COLO668 (cell line): Measurements from ENCODE around the gene GALNT3.
A peak's percentile ranks its signal among the peaks of the same experiment; 100 is the strongest.

ENCODE experiments used
- DNase-seq: peaks from one replicate; lab custom pipeline; 2025; ENCODE audit not compliant: unreplicated experiment; lab: John Stamatoyannopoulos, UW

GALNT3 gene

DNA sequence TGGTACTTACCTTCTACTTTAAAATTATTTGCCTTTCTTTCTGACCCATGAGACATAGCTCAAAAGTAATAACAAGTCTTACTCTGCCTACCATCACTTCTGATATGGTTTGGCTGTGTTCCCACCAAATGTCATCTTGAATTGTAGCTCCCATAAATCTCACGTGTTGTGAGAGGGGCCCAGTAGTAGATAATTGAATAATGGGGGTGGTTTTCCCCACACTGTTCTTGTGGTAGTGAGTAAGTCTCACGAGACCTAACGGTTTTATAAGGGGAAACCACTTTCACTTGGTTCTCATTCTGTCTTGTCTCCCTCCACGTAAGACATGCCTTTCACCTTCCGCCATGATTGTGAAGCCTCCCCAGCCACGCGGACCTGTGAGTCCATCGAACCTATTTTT, 47.5 kb downstream of the GALNT3 start:
- DNase-seq = no peak

DNA sequence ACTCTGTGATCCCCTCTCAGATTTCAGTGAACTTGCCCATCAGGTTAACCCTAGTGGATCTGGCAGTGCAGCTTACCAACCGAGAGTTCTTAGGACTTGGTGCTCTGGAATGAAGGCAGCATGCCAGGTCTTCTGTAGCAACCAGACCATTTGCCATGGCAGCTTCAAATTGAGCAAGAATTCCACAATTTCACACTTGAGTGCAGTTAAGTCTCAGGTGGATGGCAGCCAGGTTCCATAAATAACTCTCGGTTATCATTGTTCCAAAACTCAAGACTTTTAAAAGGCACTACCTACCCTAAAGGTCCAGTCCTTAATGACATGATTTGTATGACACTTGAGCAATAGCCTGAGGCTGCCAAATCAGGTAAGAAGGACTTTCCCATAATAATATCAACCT, 48.1 kb downstream of the GALNT3 start:
- DNase-seq = no peak

DNA sequence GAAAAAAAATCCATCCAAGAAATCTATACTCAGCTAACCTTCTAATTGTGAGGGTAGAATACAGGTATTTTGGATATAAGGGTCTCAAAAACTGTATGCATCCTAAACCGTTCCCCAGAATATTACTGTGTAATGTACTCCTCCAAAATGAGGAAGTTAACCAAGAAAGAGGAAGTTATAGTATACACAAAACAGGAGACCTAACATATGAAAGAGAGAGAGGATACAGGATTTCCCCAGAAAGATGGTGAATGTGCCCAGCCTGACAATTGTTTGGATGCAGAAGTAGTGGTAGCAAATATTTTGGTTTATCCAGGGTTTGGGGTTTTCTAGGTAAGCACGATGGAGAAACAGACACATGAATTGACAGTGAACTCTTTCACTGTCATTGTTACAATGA, 50.6 kb downstream of the GALNT3 start:
- no peak for DNase-seq

DNA sequence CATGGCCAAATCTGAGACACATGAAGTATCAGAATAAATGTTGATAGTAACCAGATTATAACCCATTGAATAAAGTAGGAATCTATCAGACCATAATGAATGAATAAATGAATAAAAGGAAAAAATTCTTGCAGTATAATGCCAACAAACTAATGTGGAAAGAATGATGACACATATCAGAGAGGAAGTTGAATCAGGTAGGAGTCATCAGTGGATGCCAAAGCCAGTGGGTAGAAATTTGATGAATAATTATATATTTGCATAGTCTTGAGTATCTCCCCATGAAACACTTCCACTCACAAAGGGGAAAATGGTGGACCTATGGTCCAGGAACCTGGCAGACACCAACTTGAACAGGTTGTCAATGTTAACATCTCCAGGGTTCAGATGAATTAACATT, 68.6 kb downstream of the GALNT3 start:
- DNase-seq = no peak

DNA sequence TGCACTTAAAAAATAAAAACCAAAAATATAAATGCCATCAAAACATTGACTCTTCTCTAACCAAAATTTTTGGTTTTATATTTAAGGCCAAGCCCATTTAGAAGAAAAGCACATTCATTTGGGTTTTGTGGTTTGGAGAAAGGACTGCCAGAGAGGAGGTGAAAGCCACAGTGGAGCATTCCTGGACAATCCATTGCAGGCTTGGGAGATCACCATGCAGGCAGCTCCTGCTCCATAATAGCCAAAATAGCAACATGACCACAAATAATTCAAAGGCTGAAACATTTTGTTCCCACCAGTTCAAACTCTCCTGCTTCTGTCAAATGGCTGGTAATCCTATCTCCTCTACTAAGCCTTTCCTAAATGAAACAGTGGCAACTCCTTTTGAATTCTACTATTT, 73.5 kb downstream of the GALNT3 start:
- no peak for DNase-seq

DNA sequence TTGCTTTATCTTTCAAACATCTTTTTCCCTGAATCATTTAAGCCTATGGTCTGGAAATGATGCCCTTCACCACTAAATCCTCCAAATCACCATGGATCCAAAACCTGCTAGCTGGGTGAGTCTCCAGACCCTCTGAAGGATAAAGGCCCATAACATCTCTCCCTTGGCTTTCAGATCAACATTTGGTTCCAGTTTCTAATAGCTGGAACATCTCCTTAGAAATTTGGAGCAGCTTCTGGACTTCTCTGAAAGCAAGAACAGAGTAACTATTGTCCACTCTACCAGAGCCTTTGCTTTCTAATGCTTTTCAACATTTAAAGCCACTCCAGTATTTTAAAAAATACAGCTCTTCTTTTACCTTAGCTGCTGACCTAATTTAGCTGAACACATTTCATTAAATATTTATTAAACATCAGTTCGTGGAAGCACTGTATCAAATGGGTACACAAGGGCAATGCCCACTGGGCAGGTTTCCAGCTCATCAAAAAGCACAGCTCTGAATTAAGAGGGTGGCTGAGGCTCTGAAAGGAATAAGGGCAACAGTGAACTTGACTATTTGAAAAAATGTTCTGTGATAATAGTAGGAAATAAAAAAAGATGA, 75.3 kb downstream of the GALNT3 start:
- no peak for DNase-seq

DNA sequence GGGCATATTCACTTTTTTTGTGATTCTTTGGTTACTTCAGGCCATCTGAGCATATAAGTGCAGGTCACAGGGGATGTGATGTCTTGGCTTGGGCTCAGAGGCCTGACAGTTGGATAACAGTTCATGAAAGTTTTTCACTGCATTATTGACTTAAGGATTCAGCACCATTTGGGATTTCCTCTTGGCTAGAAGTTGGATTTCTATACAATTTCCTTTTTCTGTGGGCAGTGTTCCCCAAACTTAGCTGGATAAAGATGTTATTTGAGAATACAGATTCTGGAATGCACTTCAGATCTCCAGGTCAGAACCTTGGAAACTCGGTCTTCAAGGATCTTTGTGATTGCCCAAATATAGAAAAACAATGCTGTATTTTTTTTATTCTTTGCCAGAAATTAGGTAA, 78.0 kb downstream of the GALNT3 start:
- no peak for DNase-seq

DNA sequence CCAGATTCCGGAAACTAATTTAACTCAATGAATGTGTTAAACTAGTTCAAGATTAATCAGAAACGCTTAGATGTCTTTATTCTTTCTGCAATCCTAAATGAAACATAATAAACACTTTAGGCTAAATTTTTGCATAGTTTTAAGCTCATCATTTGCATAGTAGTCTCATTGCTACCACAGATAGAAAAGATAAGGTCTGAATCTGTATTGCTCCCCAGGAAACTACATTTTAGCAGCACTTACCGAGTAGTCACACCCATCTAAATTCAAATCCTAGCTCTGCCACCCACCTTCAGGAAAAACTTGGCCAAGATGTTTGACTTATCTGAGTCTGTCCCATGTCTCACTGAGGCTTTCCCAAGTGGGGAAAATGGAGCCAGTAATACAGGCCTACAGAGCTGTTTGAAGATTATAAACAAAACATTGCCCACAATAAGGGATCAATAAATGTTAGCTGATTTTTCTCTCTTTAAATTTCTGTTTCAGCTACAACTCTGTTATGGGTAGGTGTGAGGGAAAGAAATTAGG, 87.0 kb downstream of the GALNT3 start:
- no peak for DNase-seq

DNA sequence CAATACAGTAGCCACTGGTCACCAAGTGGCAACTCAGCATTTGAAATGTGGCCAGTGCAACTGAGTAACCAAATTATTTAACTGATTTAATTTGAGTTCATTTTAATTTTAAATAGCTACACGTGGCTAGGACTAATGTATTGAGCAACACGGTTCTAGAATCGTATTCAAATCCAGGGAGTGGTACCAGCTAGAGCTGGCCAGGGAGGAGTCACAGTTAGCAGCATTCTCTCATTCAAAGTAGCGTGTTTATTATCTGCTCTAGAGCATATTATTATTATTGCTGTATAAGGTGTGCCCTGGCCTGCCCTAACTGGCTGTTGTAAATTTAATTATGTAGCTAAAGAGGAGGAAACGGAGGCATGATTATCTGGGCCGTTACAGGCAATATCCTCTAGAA, 92.9 kb downstream of the GALNT3 start:
- no peak for DNase-seq

DNA sequence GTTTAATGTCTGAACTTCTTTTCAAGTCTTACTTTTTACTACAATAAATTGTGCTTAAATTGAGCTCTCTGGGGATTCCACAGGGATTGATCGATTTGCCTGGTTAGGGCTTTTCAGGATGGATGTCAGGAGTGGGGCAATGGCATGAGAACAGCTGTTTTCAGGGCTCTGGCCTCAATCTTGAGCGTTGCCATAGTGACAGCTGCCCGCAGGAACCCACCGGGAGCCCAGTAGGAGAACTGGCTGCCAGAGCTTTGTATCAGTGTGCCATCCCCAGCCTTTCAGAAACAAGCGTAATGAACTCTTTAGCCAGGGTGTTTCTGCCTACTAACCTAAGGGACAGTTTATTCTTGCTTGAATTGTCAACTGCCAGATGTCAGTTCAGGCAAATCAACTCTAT, 93.5 kb downstream of the GALNT3 start:
- no peak for DNase-seq

DNA sequence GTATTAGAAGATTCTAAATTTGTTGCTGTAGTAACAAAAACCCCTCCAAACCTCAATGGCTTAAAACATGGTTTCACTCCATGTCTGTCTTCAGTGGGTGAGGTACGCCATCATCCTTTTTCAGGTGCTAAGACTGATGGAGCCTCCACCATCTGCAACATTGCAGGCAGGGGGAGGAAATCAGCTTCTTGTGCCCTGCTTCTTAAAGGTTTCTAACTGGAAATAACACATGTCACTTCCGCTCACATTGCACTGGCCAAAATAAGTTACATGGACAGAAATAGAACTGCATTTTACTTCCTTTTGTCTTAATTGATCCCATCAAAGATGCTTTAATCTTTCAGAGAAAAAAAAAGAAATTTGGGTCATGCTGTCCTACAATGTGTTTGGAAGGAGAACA, 94.1 kb downstream of the GALNT3 start:
- DNase-seq = no peak

DNA sequence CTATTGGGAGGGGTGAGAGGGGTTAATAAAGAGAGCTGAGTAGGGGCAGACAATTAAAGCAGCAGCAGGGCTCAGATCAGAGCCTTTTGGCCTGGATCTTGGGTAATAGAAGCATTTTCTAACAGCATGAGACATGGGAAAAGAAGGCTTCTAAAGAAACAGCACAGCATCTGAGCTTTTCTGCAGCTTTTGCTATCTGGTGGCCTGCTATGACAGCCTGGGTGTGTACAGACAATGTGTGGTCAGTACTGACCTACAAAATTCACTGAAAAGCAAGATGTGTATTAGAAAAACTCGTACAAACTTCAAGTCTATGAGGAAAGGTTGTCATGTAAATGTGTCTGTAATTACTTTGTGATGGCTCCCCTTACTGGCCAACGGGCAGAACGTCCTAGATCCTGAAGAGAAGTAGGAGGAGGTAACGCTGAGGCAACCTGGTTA, 95.6 kb downstream of the GALNT3 start:
- DNase-seq = peak; percentile 18

DNA sequence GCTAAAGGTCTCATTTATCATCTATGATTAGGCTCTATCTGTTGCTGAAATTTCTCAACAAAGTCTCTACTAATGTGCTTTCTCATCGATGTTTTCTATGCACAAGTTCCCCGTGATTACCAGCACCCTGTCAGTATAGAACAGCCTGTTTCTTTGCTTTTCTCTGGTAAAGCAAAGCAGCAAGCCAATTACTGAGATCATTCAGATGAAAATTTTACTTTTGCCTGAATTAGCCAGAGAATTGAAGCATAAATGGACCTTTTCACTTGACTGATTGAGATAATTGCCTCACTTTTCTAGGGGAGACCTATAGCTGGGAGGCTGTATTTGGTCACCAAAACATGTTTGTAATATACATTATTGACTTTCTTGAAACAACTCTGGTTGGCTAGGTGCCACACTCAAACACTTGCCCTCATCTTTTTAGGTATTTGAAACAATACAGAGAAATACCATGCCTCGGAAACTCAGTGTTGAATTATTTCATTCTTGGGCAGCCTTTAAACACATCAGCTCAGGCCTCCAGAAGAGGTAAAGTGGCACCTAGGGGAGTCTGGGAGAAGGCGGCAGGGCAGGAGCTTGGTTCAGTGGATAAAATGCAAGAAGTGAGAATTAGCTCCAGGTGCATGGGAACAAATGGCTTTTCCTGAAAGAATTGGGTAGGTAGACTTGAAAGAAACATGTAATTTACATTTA, 96.2 kb downstream of the GALNT3 start:
- no peak for DNase-seq
